ENCODE measurements around the gene NTM. TPM values are rescaled to one million over a fixed set of nuclear protein-coding genes. Genes with fewer than 3 reads are reported as not detected.

The NTM gene
- total and polyA plus RNA-seq, 2 of the 8 experiments (the other 6 are each of a cell fraction or from before 2014, with no cell fraction given): 13.4 to 20.0 TPM

- TF ChIP-seq KDM4A (IDR thresholded peaks at IDR 0.05; ENCODE audit: low read depth, low read length, severe bottlenecking) (no peak), SP4 (IDR thresholded peaks at IDR 0.05; ENCODE audit: low read length) (no peak), CHD7 (IDR thresholded peaks at IDR 0.05; ENCODE audit: insufficient replicate concordance, low read length) (no peak), TEAD4 (IDR thresholded peaks at IDR 0.05; ENCODE audit: low read depth, low read length) (no peak), KDM5A (IDR thresholded peaks at IDR 0.05; ENCODE audit: low read length) (no peak)
These were observed 926.7 kb downstream of the NTM start (continued) for GRCh38 chr11:132296946-132297610.
